ENCODE data around the gene DGKI.

DGKI gene

DNA sequence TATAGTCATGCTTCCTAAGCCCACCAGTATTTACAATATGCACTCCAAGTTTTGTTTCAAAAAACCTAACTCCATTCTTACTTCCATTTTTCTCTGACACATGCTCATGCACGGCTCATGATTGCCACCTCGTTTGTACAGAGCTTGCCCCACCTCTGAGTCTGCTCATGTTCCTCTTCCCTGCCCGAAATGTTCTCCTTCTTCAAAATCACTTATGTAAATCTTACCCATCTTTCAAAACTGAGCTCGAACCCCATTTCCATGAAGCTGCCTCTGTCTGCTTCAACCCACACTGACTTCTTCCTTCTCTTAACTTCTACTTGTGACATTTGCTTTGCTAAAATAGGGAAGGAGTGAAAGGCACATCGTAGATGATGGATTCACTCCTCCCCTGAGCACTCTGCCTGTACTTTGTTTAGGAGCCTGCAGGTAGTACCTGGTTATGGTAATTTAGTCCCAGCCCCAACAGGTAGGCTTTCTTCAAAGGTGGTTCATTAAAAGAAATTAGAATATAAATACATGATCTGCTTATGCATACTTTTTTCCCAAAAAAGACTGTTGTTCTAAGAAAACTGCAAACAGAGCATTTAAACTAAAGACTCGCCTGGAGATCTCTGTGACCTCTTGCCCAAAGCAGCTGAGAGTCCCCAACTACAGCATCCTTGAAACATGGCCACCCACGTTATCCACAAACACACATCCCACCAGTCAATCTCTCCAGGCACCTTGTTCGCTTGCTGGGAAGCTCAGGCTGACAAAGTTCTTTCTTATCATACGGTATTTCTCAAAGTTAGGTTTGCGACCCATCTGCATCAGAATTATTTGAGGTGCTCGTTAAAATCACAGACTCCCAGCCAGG lies 172.0 kb downstream of the DGKI start:
- DNase-seq (ENCODE audit: low read depth, low spot score) = no peak
- no peak for TF ChIP-seq CTCF (IDR thresholded peaks at IDR 0.05; ENCODE audit: low read depth, low read length)
- in situ Hi-C loops (cut with HindIII; ENCODE audit: low sequenced_read_pairs) = no loop called here
- H3K4me3 ChIP-seq (ENCODE audit: low read depth, low read length) = no peak overlapping the region

- no peak for DNase-seq (ENCODE audit: low read depth, low spot score)
- no peak for TF ChIP-seq CTCF (IDR thresholded peaks at IDR 0.05; ENCODE audit: low read depth, low read length)
- in situ Hi-C loops (cut with HindIII; ENCODE audit: low sequenced_read_pairs) = no loop called here
- no peak overlapping the region for H3K4me3 ChIP-seq (ENCODE audit: low read depth, low read length)
Observed at GRCh38 chr7:137674048-137674447, 172.7 kb downstream of the DGKI start.

GRCh38 chr7:137671920-137672319 lies 174.9 kb downstream of the DGKI start:
- TF ChIP-seq CTCF (IDR thresholded peaks at IDR 0.05; ENCODE audit: low read depth, low read length) = no peak
- H3K4me3 ChIP-seq (ENCODE audit: low read depth, low read length) = no peak overlapping the region
- in situ Hi-C loops (cut with HindIII; ENCODE audit: low sequenced_read_pairs) = no loop called here
- no peak for DNase-seq (ENCODE audit: low read depth, low spot score)

DNA sequence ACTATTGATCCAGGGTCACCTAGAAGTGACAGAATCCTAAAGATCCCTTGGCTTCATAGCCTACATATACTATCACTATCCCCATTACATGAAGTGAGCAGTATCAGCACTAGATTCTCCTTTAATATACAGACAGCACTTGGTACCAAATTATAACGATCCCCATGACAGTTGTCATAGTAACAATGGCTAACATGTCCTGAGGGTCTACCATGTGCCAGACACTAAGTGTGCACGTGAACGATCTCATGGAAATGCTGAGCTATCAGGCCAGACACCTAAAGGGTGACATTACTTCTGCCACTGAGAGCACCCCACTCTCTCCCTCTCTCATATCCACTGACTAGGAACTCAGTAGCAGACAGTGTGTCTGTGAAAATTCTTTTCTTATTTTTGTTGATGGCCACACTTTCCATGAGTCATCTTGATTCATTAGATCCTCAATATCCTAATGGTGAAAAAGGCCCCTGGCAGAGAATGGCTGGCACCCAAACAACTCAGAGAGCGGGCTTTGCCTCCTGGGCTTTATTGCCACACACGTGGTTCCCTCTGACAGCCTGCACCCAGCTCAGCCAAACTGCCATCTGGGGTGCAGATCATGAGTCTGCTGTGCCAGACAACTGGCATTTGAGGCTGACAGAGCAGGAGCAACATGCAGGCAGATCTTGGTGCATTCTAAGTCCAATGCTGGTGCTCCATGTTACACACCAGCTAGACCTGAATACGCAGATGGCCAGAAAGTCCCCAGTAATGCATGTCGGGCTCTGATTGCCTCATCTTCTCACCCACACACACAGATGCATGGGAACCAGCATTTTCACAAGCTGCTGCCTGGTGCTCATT lies 176.3 kb downstream of the DGKI start:
- TF ChIP-seq CTCF (IDR thresholded peaks at IDR 0.05; ENCODE audit: low read depth, low read length) = no peak
- DNase-seq (ENCODE audit: low read depth, low spot score) = peak; percentile 56
- no peak overlapping the region for H3K4me3 ChIP-seq (ENCODE audit: low read depth, low read length)
- in situ Hi-C loops (cut with HindIII; ENCODE audit: low sequenced_read_pairs) = no loop called here

DNA sequence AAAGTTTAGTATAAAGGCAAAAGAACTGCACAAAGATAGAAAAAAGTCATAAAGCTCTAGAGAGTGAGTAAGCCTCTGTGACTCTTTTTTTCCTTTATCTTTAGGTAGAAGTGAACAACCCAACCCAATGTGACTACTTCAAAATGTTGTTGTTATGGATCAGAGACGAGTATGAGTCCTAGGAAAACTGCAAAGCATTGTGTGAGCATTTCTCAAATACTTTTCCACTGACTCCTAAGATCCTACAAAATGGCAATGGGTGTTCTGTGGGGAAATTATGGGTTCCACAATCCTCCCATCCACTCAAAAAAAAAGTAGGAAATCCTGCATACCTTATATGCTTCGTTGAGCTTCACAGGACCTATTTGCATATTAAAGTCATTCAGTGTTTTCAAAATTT lies 177.1 kb downstream of the DGKI start:
- peak; percentile 55 for DNase-seq (ENCODE audit: low read depth, low spot score)
- no peak for TF ChIP-seq CTCF (IDR thresholded peaks at IDR 0.05; ENCODE audit: low read depth, low read length)
- no peak overlapping the region for H3K4me3 ChIP-seq (ENCODE audit: low read depth, low read length)
- in situ Hi-C loops (cut with HindIII; ENCODE audit: low sequenced_read_pairs) = no loop called here

DNA sequence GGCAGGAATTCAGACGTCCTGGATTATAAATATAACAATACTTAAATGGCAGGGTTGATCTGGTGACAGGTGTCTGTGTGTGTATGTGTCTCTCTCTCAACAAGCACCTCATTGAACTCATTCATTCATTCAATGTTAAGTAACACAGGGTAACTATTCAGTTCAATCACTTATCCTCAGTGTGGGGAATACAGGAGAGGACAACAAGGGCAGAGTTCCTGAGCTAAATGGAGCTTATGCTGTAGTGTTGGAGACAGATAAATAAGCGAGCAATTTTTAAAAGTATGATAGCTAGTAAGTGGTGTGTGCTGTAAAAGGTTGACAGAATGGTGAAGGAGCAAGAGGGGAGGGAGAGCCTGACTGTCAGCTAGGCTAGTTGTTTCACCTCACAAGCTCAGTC lies 178.4 kb downstream of the DGKI start:
- in situ Hi-C loops (cut with HindIII; ENCODE audit: low sequenced_read_pairs) = no loop called here
- no peak for TF ChIP-seq CTCF (IDR thresholded peaks at IDR 0.05; ENCODE audit: low read depth, low read length)
- H3K4me3 ChIP-seq (ENCODE audit: low read depth, low read length) = no peak overlapping the region
- no peak for DNase-seq (ENCODE audit: low read depth, low spot score)

Measured in astrocyte of the spinal cord (primary cell).